PFSK-1 (cell line): Measurements from ENCODE around the gene OLFM3.

ENCODE experiments used
- FOXP2 ChIP-seq: optimal IDR thresholded peaks from 2 replicates; pipeline ENCODE3; 2011; ENCODE audit warnings: borderline replicate concordance, control low read depth, inconsistent platforms; ENCODE audit not compliant: insufficient read depth; ENCODE audit errors: extremely low read length, extremely low read depth
- POLR2AphosphoS5 ChIP-seq: IDR thresholded peaks from 2 replicates; pipeline ENCODE4 v1.6.1; 2012; ENCODE audit warnings: low read depth, mild to moderate bottlenecking, control low read depth, low read length, moderate library complexity
- REST ChIP-seq, 2 experiments: IDR thresholded peaks; 2 replicates each; pipeline versions ENCODE4 v1.6.1 to v1.8.0; 2011 to 2012; ENCODE audit warnings: low read depth in 2 of 2, low read length in 2 of 2, control low read depth in 1 of 2, inconsistent platforms in 1 of 2, mild to moderate bottlenecking in 1 of 2, moderate library complexity in 1 of 2; ENCODE audit not compliant: insufficient read depth in 1 of 2
- SIN3A ChIP-seq: IDR thresholded peaks from 2 replicates; pipeline ENCODE4 v1.6.1; 2012; ENCODE audit warnings: mild to moderate bottlenecking, low read length, moderate library complexity, borderline replicate concordance; ENCODE audit not compliant: insufficient read depth
- TAF1 ChIP-seq: IDR thresholded peaks from 2 replicates; pipeline ENCODE4 v1.6.1; 2012; ENCODE audit warnings: low read length, control low read depth, borderline replicate concordance; ENCODE audit not compliant: insufficient read depth

- TF ChIP-seq REST (IDR thresholded peaks at IDR 0.05; ENCODE audit: insufficient read depth in 1 of 2, low read depth in 2 of 2, low read length in 2 of 2) (no peak), POLR2AphosphoS5 (no peak), TAF1 (no peak), SIN3A (no peak), FOXP2 (no peak)
These were observed 81.1 kb downstream of the OLFM3 start for GRCh38 chr1:101915597-101915996.
